ENCODE measurements around the gene SMAD7.
A peak's percentile ranks its signal among the peaks of the same experiment; 100 is the strongest.

Gene SMAD7

DNA sequence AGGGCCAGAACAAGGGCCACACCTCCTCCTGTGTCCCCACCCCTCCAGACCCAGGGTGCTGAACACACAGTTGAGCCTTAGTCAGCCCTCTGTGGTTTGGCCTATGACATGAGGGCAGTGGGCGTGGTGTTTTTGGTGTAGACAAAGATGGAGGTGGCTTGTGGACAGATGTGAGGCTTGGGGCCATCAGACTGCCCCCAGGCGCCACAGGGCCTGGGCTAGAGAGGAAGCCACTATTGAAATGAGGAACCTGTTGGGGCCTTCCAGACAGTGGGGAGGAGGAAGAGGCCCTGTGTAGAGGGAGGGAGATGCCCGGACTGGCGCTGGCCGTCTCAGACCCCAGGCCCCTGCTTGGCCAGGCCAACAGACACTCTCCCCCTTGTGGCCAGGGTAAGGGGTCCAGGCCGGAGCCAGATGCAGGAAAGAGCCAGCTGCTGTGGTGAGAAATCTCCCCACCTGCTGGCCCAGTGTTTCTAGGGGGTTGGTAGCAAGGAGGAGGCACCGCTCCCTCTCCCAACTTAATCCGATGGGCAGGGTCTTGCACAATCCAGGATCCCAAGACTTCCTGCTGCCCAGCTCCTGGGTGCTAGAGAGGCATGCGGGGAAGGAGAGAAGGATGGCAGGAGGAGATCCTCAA is 53.8 kb downstream of the SMAD7 start:
- Histone ChIP-seq H3K27me3 (ENCODE audit: insufficient read depth, low read length) (no peaks in the 10 kb centered on the region), H4K91ac (ENCODE audit: low read depth, low read length) (peak overlapping the region; percentile 71), H3K9ac (ENCODE audit: low read length) (no peak overlapping the region), H2BK120ac (ENCODE audit: insufficient read depth, low read length, poor library complexity) (peak overlapping the region; percentile 62), H3K4me2 (ENCODE audit: low read length) (no peak overlapping the region), H3K79me2 (ENCODE audit: control insufficient read depth, insufficient read depth, low read length, poor library complexity) (no peaks in the 10 kb centered on the region), H2BK12ac (ENCODE audit: low read length) (peak overlapping the region; percentile 67), H3K18ac (ENCODE audit: low read length) (peak overlapping the region; percentile 48), H3K79me1 (ENCODE audit: low read length) (peaks cover 17% of the 10 kb centered on the region), H2BK5ac (ENCODE audit: low read depth, low read length, poor library complexity) (peak overlapping the region; percentile 10), H2AFZ (ENCODE audit: insufficient read depth, low read length, poor library complexity) (no peak overlapping the region), H3K27ac (ENCODE audit: low read depth, low read length) (no peak overlapping the region), H3K23ac (ENCODE audit: low read length) (no peak overlapping the region), H4K8ac (ENCODE audit: low read depth, low read length) (no peak overlapping the region), H3K4me1 (ENCODE audit: control insufficient read depth in 1 of 2, insufficient read depth in 2 of 2, low read length in 2 of 2) (peaks cover 17 to 20% of the 10 kb centered on the region in 2 experiments), H4K12ac (ENCODE audit: low read depth, low read length) (no peak overlapping the region), H3K36me3 (ENCODE audit: control insufficient read depth in 1 of 2, insufficient read depth in 2 of 2, low read length in 2 of 2) (no peaks in the 10 kb centered on the region), H3K4me3 (ENCODE audit: low read depth, low read length) (no peak overlapping the region), H3K9me3 (ENCODE audit: insufficient read depth, low read depth, low read length) (no peaks in the 10 kb centered on the region), H3K4ac (ENCODE audit: low read depth, low read length) (no peak overlapping the region), H2AK5ac (ENCODE audit: low read length) (peak overlapping the region; percentile 49), H3K14ac (ENCODE audit: low read length) (peak overlapping the region; percentile 33)
- DNase-seq: peak; percentile 40
- no CpG with 5 or more reads among the region's 9 CpGs for WGBS (ENCODE audit: extremely low coverage, insufficient coverage, insufficient read length)

GRCh38 chr18:48896326-48896874 is 54.4 kb downstream of the SMAD7 start:
- no peak overlapping the region for H3K4me3 ChIP-seq (ENCODE audit: low read depth, low read length)

DNA sequence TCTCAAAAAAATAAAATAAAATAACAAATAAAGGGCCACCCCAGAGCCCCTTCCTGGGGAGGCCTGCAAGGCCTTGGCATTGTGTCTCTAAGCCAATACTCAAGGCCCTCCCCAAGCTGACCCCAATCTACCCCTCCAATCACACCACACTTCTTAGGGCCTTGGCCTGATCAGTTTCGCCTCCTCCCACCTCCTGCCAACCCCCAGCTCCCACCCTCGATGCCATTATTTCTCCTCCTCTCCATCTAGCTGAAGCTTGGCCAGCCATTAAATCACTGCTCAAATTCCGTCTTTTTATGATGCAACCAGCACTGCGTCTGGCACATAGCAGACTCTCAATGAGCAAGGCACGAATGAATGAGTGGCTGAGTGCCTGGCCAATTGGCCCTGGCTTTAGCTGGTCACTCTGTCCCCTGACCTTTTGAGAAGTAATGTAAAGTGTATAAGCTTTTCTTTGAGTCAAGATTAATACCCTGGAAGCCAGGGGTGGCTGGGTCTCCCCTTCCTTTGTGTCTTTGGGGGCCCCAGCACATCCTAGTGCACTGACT is 55.9 kb downstream of the SMAD7 start:
- H3K79me1 ChIP-seq (ENCODE audit: low read length): peaks cover 17% of the 10 kb centered on the region
- H3K27me3 ChIP-seq (ENCODE audit: insufficient read depth, low read length): no peaks in the 10 kb centered on the region
- peak overlapping the region; percentile 60 for H2BK12ac ChIP-seq (ENCODE audit: low read length)
- DNase-seq: no peak
- H2BK120ac ChIP-seq (ENCODE audit: insufficient read depth, low read length, poor library complexity): peak overlapping the region; percentile 59
- H3K14ac ChIP-seq (ENCODE audit: low read length): peak overlapping the region; percentile 47
- no CpG with 5 or more reads among the region's 5 CpGs for WGBS (ENCODE audit: extremely low coverage, insufficient coverage, insufficient read length)
- no peak overlapping the region for H3K4ac ChIP-seq (ENCODE audit: low read depth, low read length)
- no peak overlapping the region for H3K18ac ChIP-seq (ENCODE audit: low read length)
- H2BK5ac ChIP-seq (ENCODE audit: low read depth, low read length, poor library complexity): no peak overlapping the region
- no peak overlapping the region for H3K23ac ChIP-seq (ENCODE audit: low read length)
- peak overlapping the region; percentile 7 for H2AK5ac ChIP-seq (ENCODE audit: low read length)
- no peak overlapping the region for H4K12ac ChIP-seq (ENCODE audit: low read depth, low read length)
- H3K27ac ChIP-seq (ENCODE audit: low read depth, low read length): no peak overlapping the region
- peaks cover 1% of the 10 kb centered on the region for H3K79me2 ChIP-seq (ENCODE audit: control insufficient read depth, insufficient read depth, low read length, poor library complexity)
- no peak overlapping the region for H3K9ac ChIP-seq (ENCODE audit: low read length)
- H3K9me3 ChIP-seq (ENCODE audit: insufficient read depth, low read depth, low read length): no peaks in the 10 kb centered on the region
- no peak overlapping the region for H3K4me2 ChIP-seq (ENCODE audit: low read length)
- H3K36me3 ChIP-seq (ENCODE audit: control insufficient read depth in 1 of 2, insufficient read depth in 2 of 2, low read length in 2 of 2): no peaks in the 10 kb centered on the region
- no peak overlapping the region for H4K8ac ChIP-seq (ENCODE audit: low read depth, low read length)
- H3K4me3 ChIP-seq (ENCODE audit: low read depth, low read length): no peak overlapping the region
- H2AFZ ChIP-seq (ENCODE audit: insufficient read depth, low read length, poor library complexity): no peak overlapping the region
- H3K4me1 ChIP-seq (ENCODE audit: control insufficient read depth in 1 of 2, insufficient read depth in 2 of 2, low read length in 2 of 2): peaks cover 15 to 19% of the 10 kb centered on the region in 2 experiments
- H4K91ac ChIP-seq (ENCODE audit: low read depth, low read length): peak overlapping the region; percentile 15

More at GRCh38 chr18:48896326-48896874, 54.4 kb downstream of the SMAD7 start:
- H3K36me3 ChIP-seq (ENCODE audit: control insufficient read depth in 1 of 2, insufficient read depth in 2 of 2, low read length in 2 of 2): no peaks in the 10 kb centered on the region
- peaks cover 15% of the 10 kb centered on the region for H3K79me1 ChIP-seq (ENCODE audit: low read length)
- H4K8ac ChIP-seq (ENCODE audit: low read depth, low read length): peak overlapping the region; percentile 53
- no peak overlapping the region for H3K9ac ChIP-seq (ENCODE audit: low read length)
- peak overlapping the region; percentile 49 for H2AK5ac ChIP-seq (ENCODE audit: low read length)
- peak overlapping the region; percentile 10 for H2BK5ac ChIP-seq (ENCODE audit: low read depth, low read length, poor library complexity)
- H3K4me1 ChIP-seq (ENCODE audit: control insufficient read depth in 1 of 2, insufficient read depth in 2 of 2, low read length in 2 of 2): peaks cover 14 to 15% of the 10 kb centered on the region in 2 experiments
- H3K9me3 ChIP-seq (ENCODE audit: insufficient read depth, low read depth, low read length): no peaks in the 10 kb centered on the region
- no peak overlapping the region for H3K27ac ChIP-seq (ENCODE audit: low read depth, low read length)
- peak overlapping the region; percentile 63 for H2BK12ac ChIP-seq (ENCODE audit: low read length)
- peak overlapping the region; percentile 62 for H2BK120ac ChIP-seq (ENCODE audit: insufficient read depth, low read length, poor library complexity)
- H3K23ac ChIP-seq (ENCODE audit: low read length): no peak overlapping the region
- H3K27me3 ChIP-seq (ENCODE audit: insufficient read depth, low read length): no peaks in the 10 kb centered on the region
- no peak overlapping the region for H2AFZ ChIP-seq (ENCODE audit: insufficient read depth, low read length, poor library complexity)
- H3K4me2 ChIP-seq (ENCODE audit: low read length): no peak overlapping the region
- H3K4ac ChIP-seq (ENCODE audit: low read depth, low read length): no peak overlapping the region
- peak overlapping the region; percentile 71 for H4K91ac ChIP-seq (ENCODE audit: low read depth, low read length)
- no peak overlapping the region for H4K12ac ChIP-seq (ENCODE audit: low read depth, low read length)
- no CpG with 5 or more reads among the region's 8 CpGs for WGBS (ENCODE audit: extremely low coverage, insufficient coverage, insufficient read length)
- H3K79me2 ChIP-seq (ENCODE audit: control insufficient read depth, insufficient read depth, low read length, poor library complexity): no peaks in the 10 kb centered on the region
- peak overlapping the region; percentile 48 for H3K18ac ChIP-seq (ENCODE audit: low read length)
- DNase-seq: no peak
- peak overlapping the region; percentile 33 for H3K14ac ChIP-seq (ENCODE audit: low read length)

DNA sequence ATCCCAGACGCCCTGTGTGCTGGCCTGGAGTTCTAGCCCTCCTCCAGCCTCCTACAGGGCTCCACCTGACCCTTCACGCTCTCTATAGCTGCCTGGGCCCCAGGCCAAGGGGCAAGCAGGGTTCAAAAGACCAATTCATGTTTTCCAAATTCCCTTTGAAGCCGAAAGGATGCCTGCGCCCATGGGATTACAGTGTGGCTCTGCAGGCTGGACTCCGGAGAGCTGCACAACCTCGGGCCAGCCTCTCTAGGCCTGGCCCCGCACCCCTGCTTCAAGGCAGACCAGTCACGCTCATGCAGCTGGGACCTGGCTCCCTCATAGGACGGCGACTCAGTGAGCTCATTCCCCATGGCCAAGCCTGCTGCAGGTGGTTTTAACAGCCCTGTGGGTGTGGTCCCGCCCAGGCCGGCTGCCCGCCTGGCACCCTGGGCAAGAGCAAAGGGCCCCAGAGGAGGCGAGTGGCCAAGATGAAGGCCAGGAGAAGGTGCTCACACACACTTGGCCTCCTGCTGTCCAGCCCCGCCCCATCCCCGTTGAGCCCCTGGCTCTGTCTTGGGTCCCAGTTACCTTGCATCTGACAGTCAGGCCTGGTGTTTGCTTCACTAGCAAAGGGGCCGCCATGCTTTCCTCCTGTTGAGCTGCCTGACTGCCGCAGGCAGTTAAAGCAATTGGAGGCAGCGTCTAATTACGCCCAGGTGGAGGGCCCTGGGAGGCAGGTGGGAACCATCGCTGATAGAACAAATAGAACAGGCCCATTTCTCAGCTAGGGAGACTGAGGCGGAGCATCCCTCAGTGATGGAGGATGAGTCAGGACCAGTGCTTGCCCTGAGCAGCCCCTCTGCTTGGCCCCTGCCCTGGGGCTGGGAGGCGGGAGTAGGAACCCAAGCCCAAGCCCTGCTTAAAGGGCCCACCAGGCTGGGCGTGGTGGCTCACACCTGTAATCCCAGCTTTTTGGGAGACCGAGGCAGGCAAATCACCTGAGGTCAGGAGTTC is 56.9 kb downstream of the SMAD7 start:
- Histone ChIP-seq H3K18ac (ENCODE audit: low read length) (no peak overlapping the region), H3K14ac (ENCODE audit: low read length) (peak overlapping the region; percentile 27), H2BK12ac (ENCODE audit: low read length) (peak overlapping the region; percentile 23), H2BK120ac (ENCODE audit: insufficient read depth, low read length, poor library complexity) (peak overlapping the region; percentile 8), H3K79me2 (ENCODE audit: control insufficient read depth, insufficient read depth, low read length, poor library complexity) (peaks cover 1% of the 10 kb centered on the region), H3K4me1 (ENCODE audit: control insufficient read depth in 1 of 2, insufficient read depth in 2 of 2, low read length in 2 of 2) (peaks cover 21 to 27% of the 10 kb centered on the region in 2 experiments), H3K23ac (ENCODE audit: low read length) (no peak overlapping the region), H2BK5ac (ENCODE audit: low read depth, low read length, poor library complexity) (no peak overlapping the region), H3K4me2 (ENCODE audit: low read length) (no peak overlapping the region), H3K4ac (ENCODE audit: low read depth, low read length) (no peak overlapping the region), H3K79me1 (ENCODE audit: low read length) (peaks cover 26% of the 10 kb centered on the region), H4K91ac (ENCODE audit: low read depth, low read length) (peak overlapping the region; percentile 50), H3K9ac (ENCODE audit: low read length) (no peak overlapping the region), H4K12ac (ENCODE audit: low read depth, low read length) (no peak overlapping the region), H3K36me3 (ENCODE audit: control insufficient read depth in 1 of 2, insufficient read depth in 2 of 2, low read length in 2 of 2) (no peaks in the 10 kb centered on the region), H2AK5ac (ENCODE audit: low read length) (peak overlapping the region; percentile 10), H3K4me3 (ENCODE audit: low read depth, low read length) (no peak overlapping the region), H3K9me3 (ENCODE audit: insufficient read depth, low read depth, low read length) (peaks cover 3% of the 10 kb centered on the region), H3K27ac (ENCODE audit: low read depth, low read length) (no peak overlapping the region), H3K27me3 (ENCODE audit: insufficient read depth, low read length) (no peaks in the 10 kb centered on the region), H2AFZ (ENCODE audit: insufficient read depth, low read length, poor library complexity) (no peak overlapping the region), H4K8ac (ENCODE audit: low read depth, low read length) (no peak overlapping the region)
- no CpG with 5 or more reads among the region's 25 CpGs for WGBS (ENCODE audit: extremely low coverage, insufficient coverage, insufficient read length)
- no peak for DNase-seq
